ENCODE measurements around the gene PRH1.

PRH1 gene

GRCh38 chr12:10889226-10889625 lies 5.2 kb upstream of the PRH1 start:
- no peak overlapping the region for H3K4me3 ChIP-seq (ENCODE audit: low read depth, low read length)
- H3K9ac ChIP-seq (ENCODE audit: low read depth, low read length), result no peak overlapping the region
- H3K36me3 ChIP-seq (ENCODE audit: control insufficient read depth, insufficient read depth, low read length), result no peaks in the 10 kb centered on the region
- no peaks in the 10 kb centered on the region for H3K9me3 ChIP-seq (ENCODE audit: control insufficient read depth, insufficient read depth, low read length)
- no peaks in the 10 kb centered on the region for H3K27me3 ChIP-seq (ENCODE audit: control insufficient read depth, insufficient read depth, low read length)
- no peaks in the 10 kb centered on the region for H3K4me1 ChIP-seq (ENCODE audit: control insufficient read depth, insufficient read depth, low read length)

- Histone ChIP-seq H3K27me3 (ENCODE audit: control insufficient read depth, insufficient read depth, low read length) (no peaks in the 10 kb centered on the region), H3K9ac (ENCODE audit: low read depth, low read length) (no peak overlapping the region), H3K4me1 (ENCODE audit: control insufficient read depth, insufficient read depth, low read length) (no peaks in the 10 kb centered on the region), H3K36me3 (ENCODE audit: control insufficient read depth, insufficient read depth, low read length) (no peaks in the 10 kb centered on the region), H3K9me3 (ENCODE audit: control insufficient read depth, insufficient read depth, low read length) (no peaks in the 10 kb centered on the region), H3K4me3 (ENCODE audit: low read depth, low read length) (no peak overlapping the region)
Observed at GRCh38 chr12:10873378-10873777, 10.7 kb downstream of the PRH1 start.

- no peak overlapping the region for H3K9ac ChIP-seq (ENCODE audit: low read depth, low read length)
- H3K4me1 ChIP-seq (ENCODE audit: control insufficient read depth, insufficient read depth, low read length), result no peaks in the 10 kb centered on the region
- H3K4me3 ChIP-seq (ENCODE audit: low read depth, low read length), result no peak overlapping the region
- no peaks in the 10 kb centered on the region for H3K36me3 ChIP-seq (ENCODE audit: control insufficient read depth, insufficient read depth, low read length)
- H3K27me3 ChIP-seq (ENCODE audit: control insufficient read depth, insufficient read depth, low read length), result no peaks in the 10 kb centered on the region
- no peaks in the 10 kb centered on the region for H3K9me3 ChIP-seq (ENCODE audit: control insufficient read depth, insufficient read depth, low read length)
Observed at GRCh38 chr12:10867381-10867780, 16.7 kb downstream of the PRH1 start.

GRCh38 chr12:10863512-10864218 lies 20.4 kb downstream of the PRH1 start:
- Histone ChIP-seq H3K9ac (ENCODE audit: low read depth, low read length) (no peak overlapping the region), H3K9me3 (ENCODE audit: control insufficient read depth, insufficient read depth, low read length) (no peaks in the 10 kb centered on the region), H3K27me3 (ENCODE audit: control insufficient read depth, insufficient read depth, low read length) (no peaks in the 10 kb centered on the region), H3K36me3 (ENCODE audit: control insufficient read depth, insufficient read depth, low read length) (no peaks in the 10 kb centered on the region), H3K4me1 (ENCODE audit: control insufficient read depth, insufficient read depth, low read length) (no peaks in the 10 kb centered on the region), H3K4me3 (ENCODE audit: low read depth, low read length) (no peak overlapping the region)

- H3K4me1 ChIP-seq (ENCODE audit: control insufficient read depth, insufficient read depth, low read length), result no peaks in the 10 kb centered on the region
- H3K9ac ChIP-seq (ENCODE audit: low read depth, low read length), result no peak overlapping the region
- no peak overlapping the region for H3K4me3 ChIP-seq (ENCODE audit: low read depth, low read length)
- no peaks in the 10 kb centered on the region for H3K27me3 ChIP-seq (ENCODE audit: control insufficient read depth, insufficient read depth, low read length)
- no peaks in the 10 kb centered on the region for H3K36me3 ChIP-seq (ENCODE audit: control insufficient read depth, insufficient read depth, low read length)
- H3K9me3 ChIP-seq (ENCODE audit: control insufficient read depth, insufficient read depth, low read length), result peaks cover 3% of the 10 kb centered on the region
Observed at GRCh38 chr12:10861366-10861765, 22.7 kb downstream of the PRH1 start.

GRCh38 chr12:10855807-10856206 lies 28.2 kb downstream of the PRH1 start:
- no peaks in the 10 kb centered on the region for H3K4me1 ChIP-seq (ENCODE audit: control insufficient read depth, insufficient read depth, low read length)
- H3K9me3 ChIP-seq (ENCODE audit: control insufficient read depth, insufficient read depth, low read length), result peaks cover 9% of the 10 kb centered on the region
- H3K27me3 ChIP-seq (ENCODE audit: control insufficient read depth, insufficient read depth, low read length), result no peaks in the 10 kb centered on the region
- H3K9ac ChIP-seq (ENCODE audit: low read depth, low read length), result no peak overlapping the region
- H3K36me3 ChIP-seq (ENCODE audit: control insufficient read depth, insufficient read depth, low read length), result no peaks in the 10 kb centered on the region
- H3K4me3 ChIP-seq (ENCODE audit: low read depth, low read length), result no peak overlapping the region

GRCh38 chr12:10853776-10854175 lies 30.3 kb downstream of the PRH1 start:
- peaks cover 9% of the 10 kb centered on the region for H3K9me3 ChIP-seq (ENCODE audit: control insufficient read depth, insufficient read depth, low read length)
- H3K4me1 ChIP-seq (ENCODE audit: control insufficient read depth, insufficient read depth, low read length), result no peaks in the 10 kb centered on the region
- no peaks in the 10 kb centered on the region for H3K36me3 ChIP-seq (ENCODE audit: control insufficient read depth, insufficient read depth, low read length)
- no peaks in the 10 kb centered on the region for H3K27me3 ChIP-seq (ENCODE audit: control insufficient read depth, insufficient read depth, low read length)
- H3K4me3 ChIP-seq (ENCODE audit: low read depth, low read length), result no peak overlapping the region
- no peak overlapping the region for H3K9ac ChIP-seq (ENCODE audit: low read depth, low read length)

- no peaks in the 10 kb centered on the region for H3K27me3 ChIP-seq (ENCODE audit: control insufficient read depth, insufficient read depth, low read length)
- H3K9ac ChIP-seq (ENCODE audit: low read depth, low read length), result no peak overlapping the region
- no peaks in the 10 kb centered on the region for H3K4me1 ChIP-seq (ENCODE audit: control insufficient read depth, insufficient read depth, low read length)
- peaks cover 6% of the 10 kb centered on the region for H3K9me3 ChIP-seq (ENCODE audit: control insufficient read depth, insufficient read depth, low read length)
- no peaks in the 10 kb centered on the region for H3K36me3 ChIP-seq (ENCODE audit: control insufficient read depth, insufficient read depth, low read length)
- H3K4me3 ChIP-seq (ENCODE audit: low read depth, low read length), result no peak overlapping the region
Observed at GRCh38 chr12:10851243-10851858, 32.7 kb downstream of the PRH1 start.

- no peaks in the 10 kb centered on the region for H3K36me3 ChIP-seq (ENCODE audit: control insufficient read depth, insufficient read depth, low read length)
- no peak within 1 kb of the TSS for H3K9ac ChIP-seq (ENCODE audit: low read depth, low read length)
- H3K4me1 ChIP-seq (ENCODE audit: control insufficient read depth, insufficient read depth, low read length), result no peaks in the 10 kb centered on the region
- H3K9me3 ChIP-seq (ENCODE audit: control insufficient read depth, insufficient read depth, low read length), result no peaks in the 10 kb centered on the region
- H3K4me3 ChIP-seq (ENCODE audit: low read depth, low read length), result no peak within 1 kb of the TSS
- no peaks in the 10 kb centered on the region for H3K27me3 ChIP-seq (ENCODE audit: control insufficient read depth, insufficient read depth, low read length)
Observed at GRCh38 chr12:10849425-10849878, 34.6 kb downstream of the PRH1 start, which contains the start of gene PRR4. Gene PRR4 (minus strand): TSS chr12:10849475. CDS start chr12:10849437, 38 bp downstream.

- H3K4me1 ChIP-seq (ENCODE audit: control insufficient read depth, insufficient read depth, low read length), result no peaks in the 10 kb centered on the region
- H3K4me3 ChIP-seq (ENCODE audit: low read depth, low read length), result no peak overlapping the region
- H3K27me3 ChIP-seq (ENCODE audit: control insufficient read depth, insufficient read depth, low read length), result no peaks in the 10 kb centered on the region
- no peaks in the 10 kb centered on the region for H3K36me3 ChIP-seq (ENCODE audit: control insufficient read depth, insufficient read depth, low read length)
- no peak overlapping the region for H3K9ac ChIP-seq (ENCODE audit: low read depth, low read length)
- H3K9me3 ChIP-seq (ENCODE audit: control insufficient read depth, insufficient read depth, low read length), result no peaks in the 10 kb centered on the region
Observed at GRCh38 chr12:10847744-10848143, 36.3 kb downstream of the PRH1 start.

- Histone ChIP-seq H3K9me3 (ENCODE audit: control insufficient read depth, insufficient read depth, low read length) (no peaks in the 10 kb centered on the region), H3K27me3 (ENCODE audit: control insufficient read depth, insufficient read depth, low read length) (no peaks in the 10 kb centered on the region)
Observed at GRCh38 chr12:10842862-10843261, 41.2 kb downstream of the PRH1 start.

GRCh38 chr12:10838461-10838860 lies 45.6 kb downstream of the PRH1 start:
- no peaks in the 10 kb centered on the region for H3K36me3 ChIP-seq (ENCODE audit: control insufficient read depth, insufficient read depth, low read length)
- no peak overlapping the region for H3K9ac ChIP-seq (ENCODE audit: low read depth, low read length)
- no peaks in the 10 kb centered on the region for H3K4me1 ChIP-seq (ENCODE audit: control insufficient read depth, insufficient read depth, low read length)
- H3K9me3 ChIP-seq (ENCODE audit: control insufficient read depth, insufficient read depth, low read length), result no peaks in the 10 kb centered on the region
- H3K4me3 ChIP-seq (ENCODE audit: low read depth, low read length), result no peak overlapping the region
- H3K27me3 ChIP-seq (ENCODE audit: control insufficient read depth, insufficient read depth, low read length), result no peaks in the 10 kb centered on the region

More at GRCh38 chr12:10842862-10843261, 41.2 kb downstream of the PRH1 start:
- no peaks in the 10 kb centered on the region for H3K4me1 ChIP-seq (ENCODE audit: control insufficient read depth, insufficient read depth, low read length)
- H3K4me3 ChIP-seq (ENCODE audit: low read depth, low read length), result no peak overlapping the region
- no peak overlapping the region for H3K9ac ChIP-seq (ENCODE audit: low read depth, low read length)
- no peaks in the 10 kb centered on the region for H3K36me3 ChIP-seq (ENCODE audit: control insufficient read depth, insufficient read depth, low read length)
